Amniotic epithelial cell (primary cell): ENCODE measurements around the gene RNU1-3.
"Not testable (repeated sequence)": the region's sequence is repeated elsewhere in the genome, so short reads cannot be mapped to it uniquely, and the experiment has no call there.

Experiments used
- DNase-seq: peaks from one replicate; pipeline ENCODE4 v3.0.0-alpha.2; 2010; ENCODE audit warnings: low read depth

The RNU1-3 gene

DNA sequence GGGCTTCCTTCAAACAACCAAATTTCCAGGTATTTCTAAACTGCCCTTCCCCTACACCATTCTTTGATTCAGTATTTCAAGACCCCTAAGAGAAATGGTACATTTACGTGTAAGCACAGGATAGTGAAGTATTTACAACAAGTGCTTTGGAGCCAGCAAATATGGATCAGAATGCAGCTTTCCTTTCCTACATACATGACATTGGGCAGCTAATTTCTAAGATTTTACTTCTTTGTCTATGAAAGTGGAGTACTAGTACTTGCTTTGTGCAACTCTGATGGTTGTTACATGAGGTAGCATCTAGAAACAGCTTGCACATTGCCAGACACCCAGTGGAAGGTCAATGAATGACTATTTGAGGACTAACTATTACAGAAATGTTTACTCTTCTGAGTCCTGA, 15.2 kb downstream of the RNU1-3 start:
- not testable (repeated sequence) for DNase-seq

DNA sequence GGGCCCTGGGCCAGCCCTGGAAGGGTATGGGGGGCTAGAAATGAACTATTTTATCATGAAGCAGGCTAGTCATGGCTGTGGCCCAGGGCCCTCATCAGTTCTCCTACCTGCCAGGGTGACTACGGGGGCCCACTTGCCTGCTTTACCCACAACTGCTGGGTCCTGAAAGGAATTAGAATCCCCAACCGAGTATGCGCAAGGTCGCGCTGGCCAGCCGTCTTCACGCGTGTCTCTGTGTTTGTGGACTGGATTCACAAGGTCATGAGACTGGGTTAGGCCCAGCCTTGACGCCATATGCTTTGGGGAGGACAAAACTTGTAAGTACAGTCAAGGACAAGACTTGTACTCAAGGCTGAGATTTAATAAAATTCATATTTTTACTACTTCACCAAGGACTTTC, 16.8 kb downstream of the RNU1-3 start:
- DNase-seq = not testable (repeated sequence)

DNA sequence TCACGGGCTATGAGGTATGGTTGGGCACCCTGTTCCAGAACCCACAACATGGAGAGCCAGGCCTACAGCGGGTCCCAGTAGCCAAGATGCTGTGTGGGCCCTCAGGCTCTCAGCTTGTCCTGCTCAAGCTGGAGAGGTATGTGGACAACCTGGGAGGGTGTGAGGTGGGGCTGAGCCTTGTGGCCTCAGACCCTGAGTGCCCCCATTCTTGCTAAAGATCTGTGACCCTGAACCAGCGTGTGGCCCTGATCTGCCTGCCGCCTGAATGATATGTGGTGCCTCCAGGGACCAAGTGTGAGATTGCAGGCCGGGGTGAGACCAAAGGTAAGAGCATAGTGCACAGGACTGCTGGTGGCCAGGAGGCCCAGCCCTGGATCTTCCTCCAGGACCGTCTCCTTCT, 17.4 kb downstream of the RNU1-3 start:
- DNase-seq = not testable (repeated sequence)

DNA sequence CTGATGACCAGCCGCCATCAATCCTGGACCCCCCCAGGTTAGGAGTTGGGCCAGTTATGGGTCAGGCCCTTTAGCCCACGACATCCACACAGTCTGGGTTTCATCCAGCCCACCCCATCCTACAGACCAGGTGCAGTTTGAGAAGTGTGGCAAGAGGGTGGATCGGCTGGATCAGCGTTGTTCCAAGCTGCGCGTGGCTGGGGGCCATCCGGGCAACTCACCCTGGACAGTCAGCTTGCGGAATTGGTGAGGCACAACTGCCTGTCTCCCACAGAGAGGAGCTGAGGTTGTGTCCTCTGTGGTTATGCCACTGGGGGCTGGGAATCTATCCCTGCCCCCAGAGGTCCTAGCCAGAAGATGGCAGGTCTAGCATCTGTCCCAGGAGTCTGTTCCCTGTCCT, 18.0 kb downstream of the RNU1-3 start:
- DNase-seq = not testable (repeated sequence)

DNA sequence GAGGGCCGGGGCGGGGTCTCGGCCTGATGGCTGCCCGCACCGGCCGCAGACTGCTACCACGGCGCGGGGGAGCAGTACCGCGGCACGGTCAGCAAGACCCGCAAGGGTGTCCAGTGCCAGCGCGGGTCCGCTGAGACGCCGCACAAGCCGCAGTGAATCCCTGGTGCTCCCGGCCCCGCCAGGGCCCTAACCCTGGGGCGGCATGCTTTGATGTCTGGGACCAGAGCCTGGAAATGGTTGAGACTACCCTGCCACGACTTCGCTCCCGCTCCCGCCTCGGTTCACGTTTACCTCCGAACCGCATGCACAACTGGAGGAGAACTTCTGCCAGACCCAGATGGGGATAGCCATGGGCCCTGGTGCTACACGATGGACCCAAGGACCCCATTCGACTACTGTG, 18.5 kb downstream of the RNU1-3 start:
- DNase-seq = not testable (repeated sequence)

DNA sequence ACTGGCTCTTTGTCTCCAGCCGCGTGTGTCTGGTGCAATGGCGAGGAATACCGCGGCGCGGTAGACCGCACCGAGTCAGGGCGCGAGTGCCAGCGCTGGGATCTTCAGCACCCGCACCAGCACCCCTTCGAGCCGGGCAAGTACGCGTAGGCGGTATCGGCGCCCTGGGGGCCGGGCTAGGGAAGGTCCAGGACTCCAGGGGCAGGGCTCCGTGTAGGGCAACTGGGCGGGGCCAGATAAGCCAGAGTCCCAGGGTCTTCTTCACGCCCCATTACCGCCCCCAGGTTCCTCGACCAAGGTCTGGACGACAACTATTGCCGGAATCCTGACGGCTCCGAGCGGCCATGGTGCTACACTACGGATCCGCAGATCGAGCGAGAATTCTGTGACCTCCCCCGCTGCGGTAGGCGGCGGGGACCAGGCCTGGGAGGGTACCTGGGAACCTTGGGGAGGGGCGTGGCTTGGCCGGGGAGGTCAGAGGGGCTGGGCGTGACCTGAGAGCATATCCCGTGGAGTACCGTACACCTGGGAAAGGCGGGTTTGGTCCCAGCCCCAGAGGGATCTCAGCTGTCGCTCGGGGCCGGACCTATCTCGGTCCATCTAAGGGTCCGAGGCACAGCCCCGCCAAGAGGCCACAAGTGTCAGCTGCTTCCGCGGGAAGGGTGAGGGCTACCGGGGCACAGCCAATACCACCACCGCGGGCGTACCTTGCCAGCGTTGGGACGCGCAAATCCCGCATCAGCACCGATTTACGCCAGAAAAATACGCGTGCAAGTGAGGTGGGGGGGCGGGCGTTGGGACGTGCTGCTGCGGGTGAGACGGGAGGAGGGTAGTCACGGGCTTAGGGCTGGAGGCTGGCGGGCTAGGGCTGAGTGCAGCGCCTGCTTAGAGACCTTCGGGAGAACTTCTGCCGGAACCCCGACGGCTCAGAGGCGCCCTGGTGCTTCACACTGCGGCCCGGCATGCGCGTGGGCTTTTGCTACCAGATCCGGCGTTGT, 19.3 kb downstream of the RNU1-3 start:
- not testable (repeated sequence) for DNase-seq

DNA sequence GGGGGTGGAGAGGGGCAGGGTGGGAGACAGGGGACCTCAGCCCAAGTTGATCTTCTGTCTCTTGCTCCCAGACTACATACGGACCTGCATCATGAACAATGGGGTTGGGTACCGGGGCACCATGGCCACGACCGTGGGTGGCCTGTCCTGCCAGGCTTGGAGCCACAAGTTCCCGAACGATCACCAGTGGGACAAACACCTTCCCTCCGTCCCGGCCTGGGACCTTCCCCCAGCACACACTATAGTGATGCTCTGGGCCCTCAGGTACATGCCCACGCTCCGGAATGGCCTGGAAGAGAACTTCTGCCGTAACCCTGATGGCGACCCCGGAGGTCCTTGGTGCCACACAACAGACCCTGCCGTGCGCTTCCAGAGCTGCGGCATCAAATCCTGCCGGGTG, 20.0 kb downstream of the RNU1-3 start:
- DNase-seq = not testable (repeated sequence)

DNA sequence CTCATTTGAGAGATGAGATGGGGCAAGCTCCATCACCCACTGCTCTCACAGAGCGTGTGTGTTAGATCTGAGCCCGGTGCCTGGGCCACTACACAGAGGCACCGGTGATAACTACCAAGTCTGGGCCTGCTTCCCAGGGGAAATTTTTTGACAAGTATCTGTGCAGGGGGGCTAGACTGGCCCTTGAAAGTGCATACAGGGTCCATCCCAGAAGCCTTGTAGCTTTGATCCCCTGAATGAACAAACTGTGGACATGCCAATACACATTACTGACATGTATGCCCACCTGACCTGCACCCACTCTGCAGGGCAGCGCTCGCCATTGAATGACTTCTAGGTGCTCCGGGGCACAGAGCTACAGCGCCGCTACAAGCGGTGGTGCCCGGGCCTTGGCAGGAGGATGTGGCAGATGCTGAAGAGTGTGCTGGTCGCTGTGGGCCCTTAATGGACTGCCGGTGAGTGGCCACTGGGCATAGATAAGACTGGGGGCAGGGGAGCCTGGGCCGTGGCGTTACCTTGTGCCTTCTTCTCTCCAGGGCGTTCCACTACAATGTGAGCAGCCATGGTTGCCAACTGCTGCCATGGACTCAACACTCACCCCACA, 20.6 kb downstream of the RNU1-3 start:
- not testable (repeated sequence) for DNase-seq

DNA sequence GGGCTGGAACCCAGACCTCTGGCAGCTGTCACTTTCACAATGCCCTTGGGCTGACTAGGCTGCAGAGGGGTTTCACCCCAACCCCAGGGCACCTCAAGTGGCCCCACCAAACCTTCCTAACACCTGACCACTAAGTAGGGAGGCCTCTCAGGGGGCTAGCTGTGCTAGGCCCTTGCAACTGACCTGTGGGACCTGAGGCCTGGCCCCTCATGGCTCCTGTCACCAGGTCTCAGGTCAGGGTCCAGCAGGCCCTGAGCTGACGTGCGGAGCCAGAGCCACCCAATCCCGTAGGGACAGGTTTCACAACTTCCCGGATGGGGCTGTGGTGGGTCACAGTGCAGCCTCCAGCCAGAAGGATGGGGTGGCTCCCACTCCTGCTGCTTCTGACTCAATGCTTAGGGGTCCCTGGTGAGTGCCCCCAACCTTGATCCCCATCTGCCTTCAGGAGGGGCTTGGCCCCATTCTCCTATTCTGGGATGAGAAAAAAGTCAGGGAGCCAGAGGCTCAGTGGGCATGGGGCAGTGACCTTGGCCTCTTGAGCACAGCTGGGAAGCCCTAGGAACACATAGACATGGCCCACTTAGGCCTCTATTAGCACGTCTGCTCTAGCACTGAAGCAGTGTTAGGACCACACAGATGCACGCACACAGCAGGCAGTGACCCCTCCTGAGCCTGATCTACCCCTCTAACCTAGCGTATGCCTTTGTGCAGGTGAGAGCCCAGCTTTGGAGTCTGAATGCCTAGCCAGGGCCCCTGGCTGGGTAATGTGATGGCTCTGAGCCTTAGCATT, 21.3 kb downstream of the RNU1-3 start:
- DNase-seq = not testable (repeated sequence)

DNA sequence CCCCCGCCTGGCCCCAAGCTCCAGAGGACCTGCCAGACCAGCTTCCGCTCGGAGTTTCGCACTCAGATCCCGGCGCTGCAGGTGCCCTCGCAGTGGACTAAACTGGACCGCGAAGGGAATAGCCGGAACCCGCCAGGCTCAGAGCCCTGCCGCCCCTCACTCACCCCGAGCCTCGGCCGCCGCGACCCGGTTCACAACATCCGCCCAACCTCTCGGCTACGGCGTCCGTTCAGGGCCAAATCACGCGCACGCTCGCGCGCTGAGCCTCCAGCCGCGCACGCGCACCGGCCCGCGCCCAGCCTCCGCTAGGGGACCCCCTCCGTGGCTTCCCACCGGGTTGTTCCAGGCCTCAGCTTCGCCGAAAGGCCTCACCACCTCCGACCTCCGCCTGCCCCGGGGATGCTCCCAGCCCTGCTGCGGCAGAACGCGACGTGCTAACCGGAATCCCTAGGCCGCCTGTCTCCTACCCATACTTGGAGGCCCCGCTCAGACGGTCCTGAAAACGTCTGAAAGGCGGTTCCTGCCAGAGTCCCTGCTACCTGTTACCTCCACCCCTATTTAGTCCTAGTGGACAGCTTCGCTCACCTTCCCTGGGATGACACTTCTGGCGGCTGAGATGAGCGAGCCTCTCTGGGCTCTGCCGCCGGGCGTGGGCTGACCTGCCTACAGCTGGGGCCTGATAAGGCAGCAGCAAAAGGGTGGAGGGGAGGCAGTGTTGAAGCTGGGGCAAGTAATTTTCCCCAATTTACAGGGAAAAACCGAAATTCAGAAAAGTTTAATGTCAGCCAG, 22.1 kb downstream of the RNU1-3 start:
- DNase-seq = peak; percentile 94

DNA sequence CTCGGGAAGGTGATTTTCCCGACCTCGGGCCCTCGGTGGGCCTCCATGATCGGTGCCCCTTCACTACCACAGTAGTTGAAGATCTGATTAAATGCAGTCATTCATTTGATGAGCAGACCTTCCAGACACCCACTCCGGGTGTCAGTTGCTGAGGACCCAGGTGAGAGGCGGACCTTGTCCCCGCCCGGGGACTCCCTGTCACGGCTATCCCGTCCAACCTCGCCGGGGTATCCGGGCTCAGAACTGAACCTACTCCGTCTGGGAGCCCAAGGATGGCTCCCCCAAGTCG, 22.6 kb downstream of the RNU1-3 start:
- DNase-seq = no peak

DNA sequence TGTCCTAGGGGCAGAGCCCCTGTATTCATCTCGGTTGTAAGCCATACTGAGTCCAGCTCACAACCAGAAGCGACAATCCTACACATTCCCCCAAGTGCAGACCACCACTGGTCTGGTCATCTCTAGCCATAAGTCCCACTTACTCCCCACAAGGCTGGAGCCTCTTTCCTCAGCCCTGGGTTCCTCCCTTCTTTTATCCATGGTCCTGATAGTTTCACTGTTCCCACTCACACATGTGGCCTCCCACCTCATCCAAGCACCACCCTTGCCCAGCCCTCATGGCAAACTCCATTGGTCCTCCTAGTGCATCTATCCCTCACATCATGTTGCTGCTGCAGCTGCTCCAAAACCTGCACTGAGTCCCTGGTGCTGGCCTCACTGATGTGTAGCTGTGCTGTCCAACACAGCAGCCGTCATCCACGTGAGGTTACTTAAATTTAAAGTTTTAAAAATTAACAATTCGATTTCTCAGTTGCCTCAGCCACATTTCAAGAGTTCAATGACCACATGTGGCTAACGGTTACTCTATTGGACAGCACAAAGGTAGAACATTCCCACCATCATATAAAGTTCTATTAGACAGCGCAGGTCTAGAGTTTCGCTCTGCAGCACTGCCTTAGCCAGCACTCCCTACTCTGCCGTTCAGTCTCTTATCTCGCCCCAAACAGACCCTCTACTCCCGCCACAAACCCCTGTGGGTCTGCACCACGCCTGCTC, 23.1 kb downstream of the RNU1-3 start:
- DNase-seq = not testable (repeated sequence)

DNA sequence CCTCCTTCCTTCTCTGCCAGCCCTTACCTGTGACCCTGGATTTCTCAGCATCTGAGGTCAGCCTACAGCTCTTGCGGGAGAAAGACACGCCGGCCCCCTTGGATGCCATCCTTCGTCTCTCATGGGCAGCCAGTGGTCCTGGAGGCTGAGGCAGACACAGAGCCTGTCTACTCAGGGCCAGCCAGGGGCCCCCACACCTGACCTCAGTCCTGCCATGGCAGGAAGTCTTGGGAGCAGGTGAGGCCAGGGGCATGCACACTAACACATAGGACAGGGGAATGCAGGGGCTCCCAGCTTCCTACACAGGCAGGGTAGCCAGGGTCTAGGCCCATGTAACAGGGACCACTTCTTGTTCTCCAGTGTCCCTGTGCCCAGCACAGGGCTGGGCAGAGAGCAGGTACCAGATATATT, 23.7 kb downstream of the RNU1-3 start:
- not testable (repeated sequence) for DNase-seq

DNA sequence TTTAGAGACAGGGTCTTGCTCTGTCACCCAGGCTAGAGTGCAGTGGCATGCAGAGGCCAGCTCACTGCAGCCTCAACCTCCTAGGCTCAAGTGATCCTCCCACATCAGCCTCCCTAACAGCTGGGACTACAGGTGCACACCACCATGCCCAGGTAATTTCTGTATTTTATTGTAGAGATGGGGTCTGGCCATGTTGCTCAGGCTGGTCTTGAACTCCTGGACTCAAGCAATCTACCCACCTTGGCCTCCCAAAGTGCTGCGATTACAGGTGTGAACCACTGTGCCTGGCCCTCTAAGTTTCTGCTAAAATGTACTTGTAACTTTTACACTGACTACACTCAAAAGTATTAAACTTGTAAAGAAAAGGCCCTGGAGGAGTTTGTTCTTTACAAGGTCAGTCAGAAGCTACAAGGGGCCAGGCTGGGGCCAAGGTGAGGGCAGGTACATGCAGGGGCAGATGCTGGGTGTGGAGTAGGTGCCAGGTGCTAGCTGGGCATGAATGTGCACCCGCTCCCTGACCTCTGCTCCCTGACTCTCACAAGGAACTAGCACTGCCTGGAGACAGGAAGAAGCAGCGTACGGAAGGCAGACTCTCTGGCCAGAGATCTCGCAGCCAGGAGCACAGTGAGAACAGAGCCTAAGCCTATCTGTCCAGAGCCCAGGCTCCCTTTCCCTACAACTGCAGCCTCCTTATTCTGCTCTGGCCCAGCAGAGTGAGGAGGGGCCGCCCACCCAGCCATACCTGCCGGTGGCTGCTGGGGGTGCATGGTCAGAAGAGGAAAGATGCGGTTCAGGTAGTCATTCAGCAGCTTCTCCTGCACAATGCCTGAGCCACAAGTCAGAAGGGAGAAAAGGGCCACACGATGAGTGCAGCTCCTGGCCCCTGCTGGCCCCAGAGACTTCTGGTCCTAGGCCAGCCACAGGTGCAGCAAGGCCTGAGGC, 24.5 kb downstream of the RNU1-3 start:
- not testable (repeated sequence) for DNase-seq

DNA sequence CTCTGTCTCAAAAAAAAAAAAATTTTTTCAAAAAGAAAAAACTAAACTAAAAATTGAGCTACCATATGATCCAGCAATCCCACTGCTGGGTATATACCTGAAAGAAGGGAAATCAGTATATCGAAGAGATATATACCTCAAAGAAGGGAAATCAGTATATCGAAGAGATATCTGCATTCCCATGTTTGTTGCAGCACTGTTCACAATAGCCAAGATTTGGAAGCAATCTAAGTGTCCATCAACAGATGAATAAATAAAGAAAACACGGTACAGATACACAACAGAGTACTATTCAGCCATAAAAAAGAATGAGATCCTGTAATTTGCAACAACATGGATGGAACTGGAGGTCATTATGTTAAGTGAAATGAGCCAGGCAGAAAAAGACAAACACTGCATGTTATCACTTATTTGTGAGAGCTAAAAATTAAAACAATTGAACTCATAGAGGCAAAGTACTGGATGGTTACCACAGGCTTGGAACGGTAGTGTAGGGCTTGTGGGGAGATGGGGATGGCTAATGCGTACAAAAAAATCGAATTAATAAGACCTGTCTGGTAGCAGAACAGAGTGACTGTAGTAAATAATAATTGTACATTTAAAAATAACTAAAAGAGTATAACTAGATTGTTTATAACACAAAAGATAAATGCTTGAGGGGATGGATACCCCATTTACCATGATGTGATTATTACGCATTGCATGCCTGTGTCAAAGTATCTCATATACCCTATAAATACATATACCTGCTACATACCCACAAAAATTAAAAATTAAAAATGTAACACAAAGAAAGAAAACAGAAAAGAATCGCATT, 25.4 kb downstream of the RNU1-3 start:
- not testable (repeated sequence) for DNase-seq

DNA sequence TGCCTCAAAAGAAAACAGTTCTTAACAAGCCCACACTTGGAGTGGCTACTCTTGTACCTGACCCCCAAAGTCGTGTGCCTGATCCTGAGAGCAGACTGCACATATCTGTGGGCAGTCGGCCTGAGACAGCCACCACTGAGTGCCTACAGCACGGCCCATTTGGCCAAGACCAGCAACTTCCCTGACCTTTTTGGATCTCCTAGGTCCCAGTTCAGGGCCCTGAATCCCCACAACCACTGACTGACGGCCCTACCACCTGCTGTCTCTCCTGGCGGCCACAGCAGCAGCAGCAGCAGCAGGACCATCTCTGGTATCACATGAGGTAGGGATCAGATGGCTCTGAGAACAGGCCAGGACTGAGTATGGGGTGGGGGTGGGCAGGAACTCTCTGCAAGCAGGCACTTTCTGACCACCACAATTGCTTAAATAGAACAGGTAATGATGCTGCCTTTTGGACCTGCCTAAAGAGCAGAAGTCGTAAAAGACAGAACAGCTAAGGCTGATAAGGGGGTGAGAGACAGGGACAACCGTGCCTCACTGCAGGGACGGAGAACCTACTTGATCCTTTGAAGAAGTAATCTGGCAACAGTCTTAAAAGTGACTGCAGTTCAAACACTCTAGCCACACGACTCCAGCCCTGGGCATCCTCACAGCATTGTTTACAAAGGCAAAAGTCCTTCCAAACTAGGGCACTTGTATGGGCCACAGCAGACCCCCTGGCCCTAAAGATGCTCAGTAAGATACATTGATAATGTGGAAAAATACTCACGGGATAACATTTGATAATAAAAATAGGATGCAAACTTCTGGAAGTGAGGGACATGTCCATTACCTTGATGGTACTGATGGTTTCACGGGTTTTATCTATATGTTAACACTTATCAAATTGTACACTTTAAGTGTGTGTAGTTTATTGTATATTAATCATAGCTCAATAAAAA, 27.4 kb downstream of the RNU1-3 start:
- not testable (repeated sequence) for DNase-seq

DNA sequence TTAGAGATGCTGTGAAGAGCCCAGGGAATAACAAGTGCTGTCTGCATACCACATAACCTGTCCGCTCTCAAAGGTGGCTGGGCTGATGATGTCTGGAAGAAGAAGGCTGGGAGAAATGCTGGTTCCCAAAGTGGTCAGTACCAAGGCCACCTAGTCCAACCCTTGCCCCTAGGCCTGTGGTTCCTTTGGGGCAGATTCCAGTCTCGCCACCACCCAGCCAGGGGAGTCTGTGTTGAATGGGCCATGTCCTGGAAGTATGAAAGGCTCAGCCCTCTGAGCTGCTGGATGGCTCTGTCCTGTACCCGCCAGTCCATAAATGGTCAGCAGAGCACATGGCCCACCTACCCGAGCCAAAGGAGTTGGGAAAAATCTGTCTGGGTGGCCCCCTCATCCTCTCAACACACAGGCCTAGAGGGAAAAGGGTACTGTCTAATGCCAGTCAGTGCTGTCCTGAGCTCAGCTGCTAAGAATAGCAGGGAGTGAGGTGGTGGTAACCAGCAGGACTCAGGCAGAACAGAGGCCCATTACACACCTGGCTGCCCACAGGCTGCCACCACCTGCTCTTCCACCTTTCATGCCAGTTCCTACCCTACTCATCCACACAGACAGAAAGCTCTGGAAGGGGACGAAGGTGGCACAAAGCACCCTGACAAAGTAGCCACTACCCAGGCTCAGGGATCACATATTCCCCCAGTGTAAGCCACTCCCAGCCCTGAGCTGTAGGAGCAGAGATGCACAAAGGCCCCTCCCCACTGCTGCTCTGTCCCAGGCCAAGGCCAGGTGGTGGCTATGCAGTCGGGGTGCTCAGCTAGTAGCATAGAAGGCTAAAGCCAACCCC, 28.6 kb downstream of the RNU1-3 start:
- not testable (repeated sequence) for DNase-seq
